Measurements from ENCODE around the gene CALU.

CALU gene

GRCh38 chr7:128742206-128742605 lies 3.0 kb downstream of the CALU start:
- H3K27me3 ChIP-seq, result no peaks in the 10 kb centered on the region
- H3K36me3 ChIP-seq, result 0 out of 2 replicates have a peak, but pooled peaks cover 4% of the 10 kb centered on the region
- no peak overlapping the region for H3K4me3 ChIP-seq (ENCODE audit: low read depth, low read length)
- TF ChIP-seq CTCF (IDR thresholded peaks at IDR 0.05; ENCODE audit: low read depth, low read length), result no peak
- no peaks in the 10 kb centered on the region for H3K9me3 ChIP-seq
- peaks cover 4% of the 10 kb centered on the region for H3K4me1 ChIP-seq
- no peak for DNase-seq

- H3K4me3 ChIP-seq (ENCODE audit: low read depth, low read length), result no peak overlapping the region
- no peak for DNase-seq
- H3K27me3 ChIP-seq, result no peaks in the 10 kb centered on the region
- peaks cover 3% of the 10 kb centered on the region for H3K4me1 ChIP-seq
- no peak for TF ChIP-seq CTCF (IDR thresholded peaks at IDR 0.05; ENCODE audit: low read depth, low read length)
- H3K36me3 ChIP-seq, result peaks cover 11% of the 10 kb centered on the region
- H3K9me3 ChIP-seq, result no peaks in the 10 kb centered on the region
These were observed 4.1 kb downstream of the CALU start for GRCh38 chr7:128743112-128743772.

GRCh38 chr7:128744366-128744905 lies 5.3 kb downstream of the CALU start:
- H3K27me3 ChIP-seq, result no peaks in the 10 kb centered on the region
- no peak for TF ChIP-seq CTCF (IDR thresholded peaks at IDR 0.05; ENCODE audit: low read depth, low read length)

GRCh38 chr7:128745706-128746105 lies 6.5 kb downstream of the CALU start:
- no peak for DNase-seq
- H3K9me3 ChIP-seq, result no peaks in the 10 kb centered on the region
- H3K4me1 ChIP-seq, result no peaks in the 10 kb centered on the region
- TF ChIP-seq CTCF (IDR thresholded peaks at IDR 0.05; ENCODE audit: low read depth, low read length), result no peak
- no peaks in the 10 kb centered on the region for H3K27me3 ChIP-seq
- H3K4me3 ChIP-seq (ENCODE audit: low read depth, low read length), result no peak overlapping the region
- H3K36me3 ChIP-seq, result peaks cover 34% of the 10 kb centered on the region

More at GRCh38 chr7:128744366-128744905, 5.3 kb downstream of the CALU start:
- DNase-seq, result no peak
- Histone ChIP-seq H3K4me1 (no peaks in the 10 kb centered on the region), H3K9me3 (no peaks in the 10 kb centered on the region), H3K36me3 (peaks cover 23% of the 10 kb centered on the region), H3K4me3 (ENCODE audit: low read depth, low read length) (no peak overlapping the region)

GRCh38 chr7:128747327-128748079 lies 8.3 kb downstream of the CALU start:
- no peak for DNase-seq
- H3K4me3 ChIP-seq (ENCODE audit: low read depth, low read length), result no peak overlapping the region
- peaks cover 50% of the 10 kb centered on the region for H3K36me3 ChIP-seq
- no peak for TF ChIP-seq CTCF (IDR thresholded peaks at IDR 0.05; ENCODE audit: low read depth, low read length)
- no peaks in the 10 kb centered on the region for H3K4me1 ChIP-seq
- H3K27me3 ChIP-seq, result no peaks in the 10 kb centered on the region
- H3K9me3 ChIP-seq, result no peaks in the 10 kb centered on the region

- Histone ChIP-seq H3K27me3 (no peaks in the 10 kb centered on the region), H3K9me3 (no peaks in the 10 kb centered on the region), H3K36me3 (peaks cover 84% of the 10 kb centered on the region), H3K4me3 (ENCODE audit: low read depth, low read length) (no peak overlapping the region), H3K4me1 (no peaks in the 10 kb centered on the region)
- DNase-seq, result no peak
- no peak for TF ChIP-seq CTCF (IDR thresholded peaks at IDR 0.05; ENCODE audit: low read depth, low read length)
These were observed 13.1 kb downstream of the CALU start for GRCh38 chr7:128752251-128752650.
